Neural cell (in vitro differentiated cells): ENCODE measurements around the gene PFKL.

ENCODE experiments used
- EP300 ChIP-seq: fragments of 450-650 bp; conservative IDR thresholded peaks from 2 replicates; pipeline ENCODE4 v1.6.1; 2014; ENCODE audit warnings: antibody characterized with exemption, mild to moderate bottlenecking, moderate library complexity; ENCODE audit not compliant: poor library complexity, severe bottlenecking
- EZH2 ChIP-seq: fragments of 200-600, 300-800 bp; shearing (Covaris generic), sonication (generic); IDR thresholded peaks from 2 replicates; pipeline ENCODE4 v1.6.1; 2014; ENCODE audit warnings: antibody characterized with exemption, low read length, borderline replicate concordance, mild to moderate bottlenecking; ENCODE audit not compliant: insufficient read depth, poor library complexity, severe bottlenecking
- POLR2AphosphoS5 ChIP-seq: IDR thresholded peaks from 2 replicates; pipeline ENCODE4 v1.6.1; 2012
- RAD21 ChIP-seq: fragments of 450-650 bp; conservative IDR thresholded peaks from 2 replicates; pipeline ENCODE4 v1.6.1; 2014; ENCODE audit warnings: antibody characterized with exemption, mild to moderate bottlenecking, moderate library complexity
- TF ChIP-seq, protein P1 (sequence below): fragments of 450-650 bp; IDR thresholded peaks from 2 replicates; pipeline ENCODE4 v1.5.1; 2014; ENCODE audit warnings: antibody characterized with exemption, mild to moderate bottlenecking, moderate library complexity; ENCODE audit not compliant: poor library complexity, severe bottlenecking

DNA sequence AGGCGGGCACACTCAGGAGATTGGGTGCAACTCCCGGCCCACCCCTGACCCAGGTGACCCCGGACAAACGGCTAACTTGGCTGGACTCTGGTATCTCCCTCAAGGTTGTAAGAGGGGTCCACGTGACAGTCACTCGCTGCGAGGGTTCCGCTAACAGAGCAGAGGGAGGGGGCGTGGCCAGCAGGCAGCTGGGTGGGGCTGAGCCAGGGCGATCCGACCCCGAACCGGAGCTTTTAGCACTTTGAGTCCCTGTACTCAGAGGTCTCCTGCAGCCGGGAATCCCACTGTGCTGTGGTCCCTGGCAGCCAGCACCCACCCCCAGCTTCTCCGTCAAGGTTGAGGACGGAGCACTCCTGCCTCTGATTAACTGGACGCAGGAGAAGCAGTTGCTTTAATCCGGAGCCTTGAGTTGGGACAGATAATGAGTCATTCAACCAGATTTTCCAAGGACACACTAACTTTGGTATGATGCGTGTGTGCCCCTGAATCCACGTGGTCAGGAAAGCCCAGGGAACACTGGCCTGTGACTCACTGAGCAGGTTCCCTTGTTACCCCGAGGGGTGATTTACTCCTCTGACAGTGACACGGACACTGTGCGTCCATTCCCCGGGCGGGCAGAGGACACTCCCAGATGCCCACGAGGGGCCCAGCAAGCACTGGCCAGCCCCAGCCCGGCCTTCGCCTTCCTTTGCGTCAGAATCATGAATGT, 70.3 kb downstream of the PFKL start:
- TF ChIP-seq, protein P1, sequence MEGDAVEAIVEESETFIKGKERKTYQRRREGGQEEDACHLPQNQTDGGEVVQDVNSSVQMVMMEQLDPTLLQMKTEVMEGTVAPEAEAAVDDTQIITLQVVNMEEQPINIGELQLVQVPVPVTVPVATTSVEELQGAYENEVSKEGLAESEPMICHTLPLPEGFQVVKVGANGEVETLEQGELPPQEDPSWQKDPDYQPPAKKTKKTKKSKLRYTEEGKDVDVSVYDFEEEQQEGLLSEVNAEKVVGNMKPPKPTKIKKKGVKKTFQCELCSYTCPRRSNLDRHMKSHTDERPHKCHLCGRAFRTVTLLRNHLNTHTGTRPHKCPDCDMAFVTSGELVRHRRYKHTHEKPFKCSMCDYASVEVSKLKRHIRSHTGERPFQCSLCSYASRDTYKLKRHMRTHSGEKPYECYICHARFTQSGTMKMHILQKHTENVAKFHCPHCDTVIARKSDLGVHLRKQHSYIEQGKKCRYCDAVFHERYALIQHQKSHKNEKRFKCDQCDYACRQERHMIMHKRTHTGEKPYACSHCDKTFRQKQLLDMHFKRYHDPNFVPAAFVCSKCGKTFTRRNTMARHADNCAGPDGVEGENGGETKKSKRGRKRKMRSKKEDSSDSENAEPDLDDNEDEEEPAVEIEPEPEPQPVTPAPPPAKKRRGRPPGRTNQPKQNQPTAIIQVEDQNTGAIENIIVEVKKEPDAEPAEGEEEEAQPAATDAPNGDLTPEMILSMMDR: no peak
- TF ChIP-seq RAD21 (no peak), EZH2 (no peak), POLR2AphosphoS5 (no peak), EP300 (no peak)
